ENCODE measurements around the gene MGAT4B.

MGAT4B gene

DNA sequence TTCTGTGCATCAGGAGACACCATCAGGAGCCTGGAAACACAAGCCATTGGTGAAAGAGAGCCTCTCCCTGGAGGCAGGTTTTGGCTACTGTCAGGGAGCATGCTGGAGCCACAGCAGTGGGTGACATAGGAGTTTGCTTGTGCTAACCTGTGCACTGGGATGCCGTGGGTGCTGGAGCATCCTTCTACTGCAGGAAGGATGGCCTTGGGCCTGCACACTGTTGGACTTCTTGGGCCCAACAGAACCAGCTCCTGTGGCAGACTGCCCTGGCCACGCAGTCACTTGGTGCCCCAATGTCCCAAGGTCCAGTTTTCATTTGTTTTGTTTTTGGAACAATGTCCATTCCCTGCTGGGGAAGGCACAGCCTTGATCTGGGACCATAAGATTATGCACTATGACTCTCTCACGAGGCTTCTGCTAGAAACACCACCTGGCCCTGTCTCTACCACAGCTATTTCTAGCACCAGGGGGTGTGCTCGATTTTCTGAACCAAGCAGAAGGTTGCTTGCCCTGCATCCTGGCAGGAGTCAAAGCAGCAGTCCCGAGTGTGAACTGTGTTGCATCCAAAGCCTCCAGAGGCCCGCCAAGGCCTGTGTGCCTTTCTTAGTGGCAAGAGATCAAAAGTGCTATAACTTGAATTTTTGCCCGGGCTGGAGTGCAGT lies 18.3 kb downstream of the MGAT4B start:
- Mint-ChIP-seq H3K4me3 (no peak overlapping the region), H3K9me3 (no peaks in the 10 kb centered on the region), H3K4me1 (peaks cover 6% of the 10 kb centered on the region), H3K36me3 (peaks cover 1% of the 10 kb centered on the region), H3K27me3 (peaks cover 8% of the 10 kb centered on the region), H3K27ac (peak overlapping the region; percentile 49)
- CTCF ChIA-PET, result interaction anchor here (1.4 to 1.9 kb wide), 2 partner anchors 14 to 26 kb away, joined by 3 to 5 read pairs; no protein-coding TSS in a partner anchor
- DNase-seq, result no peak

DNA sequence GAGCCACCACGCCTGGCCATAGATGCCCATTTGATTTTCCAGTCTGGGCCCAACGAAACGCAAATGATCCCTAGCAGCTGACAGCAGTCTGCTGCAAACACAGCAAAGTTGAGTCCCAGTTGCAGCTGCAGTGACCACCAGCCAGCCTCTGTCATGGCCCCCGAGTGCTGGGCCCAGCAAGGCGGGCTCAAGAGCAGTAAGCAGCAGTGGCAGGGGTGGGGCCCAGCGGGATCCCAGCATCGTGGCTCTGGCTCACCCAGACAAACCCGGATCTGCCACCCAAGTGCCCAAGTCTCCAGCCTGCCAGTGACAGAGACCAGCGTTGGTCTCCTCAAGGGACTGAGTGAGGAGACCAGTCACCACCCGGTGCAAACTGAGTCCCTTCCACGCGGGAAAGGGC lies 19.8 kb downstream of the MGAT4B start:
- Mint-ChIP-seq H3K9me3 (no peaks in the 10 kb centered on the region), H3K4me3 (no peak overlapping the region), H3K27ac (no peak overlapping the region), H3K4me1 (no peaks in the 10 kb centered on the region), H3K36me3 (peaks cover 1% of the 10 kb centered on the region), H3K27me3 (no peaks in the 10 kb centered on the region)
- CTCF ChIA-PET, result interaction anchor here (1.9 kb wide), 1 partner anchor 16 kb away, joined by 5 read pairs; no protein-coding TSS in a partner anchor
- DNase-seq, result no peak

DNA sequence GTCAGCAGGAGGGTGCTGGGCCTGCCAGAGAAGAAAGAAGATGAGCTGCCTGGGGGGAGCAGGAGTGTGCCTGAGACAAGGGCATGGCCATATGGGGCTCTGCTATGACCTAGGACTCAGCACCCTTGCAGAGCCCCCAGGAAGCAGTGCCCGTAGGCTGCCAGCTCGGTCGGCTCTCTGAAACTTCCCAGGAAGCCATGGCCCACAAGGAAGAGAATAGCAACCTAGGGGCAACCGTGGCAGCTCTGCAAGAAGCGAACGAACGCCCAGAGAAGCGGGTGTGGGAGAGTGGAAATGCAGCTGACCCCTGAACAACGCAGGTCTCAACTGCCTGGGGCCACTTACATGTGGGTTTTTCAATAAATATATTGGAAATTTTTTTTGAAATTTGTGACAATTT lies 23.5 kb downstream of the MGAT4B start:
- Mint-ChIP-seq H3K4me3 (no peak overlapping the region), H3K4me1 (no peaks in the 10 kb centered on the region), H3K27me3 (no peaks in the 10 kb centered on the region), H3K9me3 (no peaks in the 10 kb centered on the region), H3K27ac (no peak overlapping the region), H3K36me3 (peaks cover 12% of the 10 kb centered on the region)
- CTCF ChIA-PET, result interaction anchor here (1.1 to 2.3 kb wide), 2 partner anchors 14 to 21 kb away, joined by 3 to 9 read pairs; no protein-coding TSS in a partner anchor
- no peak for DNase-seq

DNA sequence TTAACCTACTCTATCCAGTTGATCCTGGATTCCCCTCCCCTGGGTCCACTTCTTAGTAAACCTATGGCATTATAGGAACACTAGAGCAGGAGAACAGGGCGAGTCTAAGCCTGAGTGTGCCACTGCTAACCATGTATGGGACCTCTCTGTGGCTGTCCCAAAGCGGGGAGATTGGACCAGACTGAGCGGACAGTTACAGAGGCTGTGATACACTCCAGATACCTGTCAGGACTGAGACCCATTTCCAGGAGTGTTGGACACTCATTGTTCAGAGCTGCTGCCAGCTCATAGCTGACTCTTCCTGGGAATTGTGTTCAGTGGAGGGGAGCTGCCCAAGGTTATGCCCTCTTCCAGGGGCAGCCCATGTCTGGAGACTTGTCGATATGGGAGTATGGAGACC lies 24.8 kb downstream of the MGAT4B start:
- no peaks in the 10 kb centered on the region for H3K9me3 Mint-ChIP-seq
- H3K4me1 Mint-ChIP-seq, result no peaks in the 10 kb centered on the region
- CTCF ChIA-PET, result interaction anchor here (2.1 to 2.3 kb wide), 2 partner anchors 16 to 19 kb away, joined by 6 to 9 read pairs; no protein-coding TSS in a partner anchor
- H3K4me3 Mint-ChIP-seq, result no peak overlapping the region
- DNase-seq, result no peak
- H3K36me3 Mint-ChIP-seq, result peaks cover 16% of the 10 kb centered on the region
- H3K27ac Mint-ChIP-seq, result no peak overlapping the region
- H3K27me3 Mint-ChIP-seq, result no peaks in the 10 kb centered on the region

DNA sequence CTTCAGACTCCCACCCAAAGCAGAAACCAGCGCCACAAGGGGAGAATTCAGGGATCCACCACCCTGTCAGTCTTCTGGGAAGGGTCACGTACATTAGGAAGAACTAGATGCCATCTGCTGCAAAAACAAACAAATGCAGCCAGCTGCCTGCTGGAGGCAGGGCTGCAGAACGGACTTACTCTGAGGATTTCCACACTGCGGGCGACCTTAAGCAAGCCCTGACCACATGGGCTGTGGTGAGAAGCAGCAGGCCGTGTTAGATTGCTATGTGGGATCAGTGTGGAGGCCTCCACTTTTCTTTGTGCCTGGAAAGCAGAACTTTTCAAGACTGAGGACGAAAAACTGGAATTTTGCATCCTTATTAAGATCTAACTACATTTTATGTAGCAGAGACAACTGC lies 26.3 kb downstream of the MGAT4B start:
- no peaks in the 10 kb centered on the region for H3K27me3 Mint-ChIP-seq
- no peak overlapping the region for H3K27ac Mint-ChIP-seq
- H3K9me3 Mint-ChIP-seq, result no peaks in the 10 kb centered on the region
- H3K4me3 Mint-ChIP-seq, result no peak overlapping the region
- CTCF ChIA-PET, result interaction anchor here (1.8 kb wide), 1 partner anchor 17 kb away, joined by 6 read pairs; no protein-coding TSS in a partner anchor
- H3K4me1 Mint-ChIP-seq, result no peaks in the 10 kb centered on the region
- peaks cover 19% of the 10 kb centered on the region for H3K36me3 Mint-ChIP-seq
- no peak for DNase-seq

DNA sequence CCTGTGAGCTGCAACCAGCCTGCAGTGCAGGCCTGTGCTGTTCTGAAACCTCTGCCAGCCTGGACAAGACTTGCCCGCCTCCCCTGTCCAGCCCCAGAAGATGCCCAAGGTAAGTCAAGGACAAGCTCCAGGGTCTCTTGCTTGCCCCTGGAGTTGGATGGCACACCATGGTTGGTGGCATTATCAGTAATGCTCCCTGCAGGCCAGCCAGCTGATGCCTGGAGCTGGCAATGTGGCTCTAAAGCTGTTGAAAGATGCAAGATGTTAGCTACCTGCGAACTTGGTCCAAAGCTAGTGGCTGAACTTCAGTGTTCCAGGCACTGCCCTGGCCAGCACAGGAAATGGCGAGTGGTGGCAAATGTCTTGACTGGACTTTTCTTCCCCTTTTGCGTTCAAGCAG lies 26.8 kb downstream of the MGAT4B start:
- CTCF ChIA-PET, result interaction anchor here (1.8 kb wide), 1 partner anchor 17 kb away, joined by 6 read pairs; no protein-coding TSS in a partner anchor
- no peaks in the 10 kb centered on the region for H3K4me1 Mint-ChIP-seq
- H3K9me3 Mint-ChIP-seq, result no peaks in the 10 kb centered on the region
- H3K4me3 Mint-ChIP-seq, result no peak overlapping the region
- H3K27me3 Mint-ChIP-seq, result no peaks in the 10 kb centered on the region
- no peak for DNase-seq
- H3K36me3 Mint-ChIP-seq, result peaks cover 19% of the 10 kb centered on the region
- no peak overlapping the region for H3K27ac Mint-ChIP-seq

DNA sequence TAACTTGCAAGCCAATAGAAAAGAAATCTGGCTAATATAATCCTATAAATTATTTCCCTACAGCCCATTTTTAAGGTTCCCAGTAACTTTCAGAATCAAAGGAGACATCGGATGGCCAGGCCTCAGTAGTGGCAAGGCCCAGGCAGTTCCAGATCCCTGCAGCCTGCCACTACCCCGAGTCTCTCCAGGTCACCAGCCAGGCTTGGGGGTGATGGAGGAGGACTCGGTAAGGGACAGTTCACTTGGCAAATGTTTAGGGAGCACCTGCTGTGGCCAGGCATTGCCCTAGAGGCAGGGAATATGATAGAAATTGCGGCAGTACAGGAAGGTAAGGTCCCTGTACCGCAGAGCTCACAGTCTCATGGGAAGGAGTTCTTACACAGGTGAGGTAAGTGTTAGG lies 28.1 kb downstream of the MGAT4B start:
- Mint-ChIP-seq H3K9me3 (no peaks in the 10 kb centered on the region), H3K27ac (no peak overlapping the region), H3K36me3 (peaks cover 27% of the 10 kb centered on the region), H3K4me3 (no peak overlapping the region), H3K27me3 (no peaks in the 10 kb centered on the region), H3K4me1 (no peaks in the 10 kb centered on the region)
- no peak for DNase-seq
- CTCF ChIA-PET, result interaction anchor here (2.5 kb wide), 1 partner anchor 23 kb away, joined by 8 read pairs; no protein-coding TSS in a partner anchor

DNA sequence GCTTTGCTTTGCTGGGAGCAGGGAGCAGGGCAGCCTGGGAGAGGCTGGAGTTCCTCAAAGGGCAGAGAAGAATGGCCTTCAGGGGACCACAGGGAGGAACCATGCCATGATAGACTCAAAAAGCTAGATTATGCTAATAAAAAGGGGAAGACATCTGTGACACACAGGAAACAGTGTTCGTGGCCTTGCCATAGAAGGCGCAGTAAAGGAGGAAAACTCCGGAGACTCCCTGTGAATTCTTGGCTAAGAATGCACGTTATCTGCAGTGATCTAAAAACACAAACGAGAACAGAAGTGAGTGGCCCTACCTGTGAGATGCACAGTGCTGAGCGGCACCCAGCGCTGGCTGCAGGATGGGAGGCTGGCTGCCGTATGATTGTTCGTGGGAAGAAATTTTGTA lies 28.8 kb downstream of the MGAT4B start:
- no peaks in the 10 kb centered on the region for H3K9me3 Mint-ChIP-seq
- peaks cover 33% of the 10 kb centered on the region for H3K36me3 Mint-ChIP-seq
- H3K4me1 Mint-ChIP-seq, result no peaks in the 10 kb centered on the region
- H3K27me3 Mint-ChIP-seq, result no peaks in the 10 kb centered on the region
- no peak overlapping the region for H3K27ac Mint-ChIP-seq
- H3K4me3 Mint-ChIP-seq, result no peak overlapping the region
- DNase-seq, result no peak
- CTCF ChIA-PET, result interaction anchor here (2.5 kb wide), 1 partner anchor 24 kb away, joined by 8 read pairs; no protein-coding TSS in a partner anchor

DNA sequence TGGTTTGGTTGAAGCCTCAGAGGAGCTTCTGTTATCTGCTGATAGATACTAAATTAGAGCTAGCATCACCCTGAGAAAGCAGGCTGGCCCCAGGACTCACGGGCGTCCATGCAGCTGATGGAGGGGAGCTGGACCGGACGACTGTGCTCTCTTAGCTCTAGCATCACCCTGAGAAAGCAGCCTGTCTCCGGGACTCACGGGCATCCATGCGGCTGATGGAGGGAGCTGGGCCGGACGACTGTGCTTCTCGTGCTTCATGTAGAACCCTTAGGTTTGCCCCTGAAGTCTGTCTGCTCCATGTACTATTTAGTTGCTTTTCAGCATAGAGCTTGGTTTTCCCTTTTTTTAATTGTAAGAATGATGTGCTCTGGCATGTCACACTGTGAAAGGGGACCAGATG lies 29.2 kb downstream of the MGAT4B start:
- CTCF ChIA-PET, result interaction anchor here (2.5 to 3.6 kb wide), 2 partner anchors 14 to 24 kb away, joined by 8 to 17 read pairs; no protein-coding TSS in a partner anchor
- DNase-seq, result no peak
- Mint-ChIP-seq H3K27me3 (no peaks in the 10 kb centered on the region), H3K4me1 (no peaks in the 10 kb centered on the region), H3K36me3 (peaks cover 34% of the 10 kb centered on the region), H3K27ac (no peak overlapping the region), H3K4me3 (no peak overlapping the region), H3K9me3 (no peaks in the 10 kb centered on the region)

DNA sequence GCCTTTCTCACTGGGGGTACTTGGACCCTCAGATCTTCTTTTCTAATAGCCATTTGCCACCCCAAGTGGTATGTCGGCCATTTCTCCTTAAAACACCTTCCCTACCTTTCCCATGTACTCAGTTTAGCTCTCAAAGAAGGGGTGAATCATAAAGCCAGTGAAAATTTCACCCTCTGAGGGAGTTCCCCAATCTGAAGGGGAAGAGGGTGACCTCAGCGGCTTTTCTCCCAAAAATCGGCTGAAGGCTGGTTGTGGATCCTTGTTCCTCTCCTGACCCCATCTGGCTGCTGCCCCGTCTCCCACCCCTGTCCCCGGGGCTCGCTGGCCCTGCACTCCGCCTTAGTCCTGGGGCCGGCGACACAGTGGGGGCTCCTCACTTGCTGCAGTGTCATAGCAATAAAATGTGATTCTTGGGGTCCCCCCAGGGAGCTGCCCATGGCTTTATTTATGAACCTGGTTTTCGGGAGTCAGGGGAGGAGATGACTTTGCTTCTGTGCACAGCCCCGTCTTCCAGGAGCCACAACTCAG lies 30.2 kb downstream of the MGAT4B start:
- Mint-ChIP-seq H3K9me3 (no peaks in the 10 kb centered on the region), H3K4me3 (no peak overlapping the region), H3K4me1 (no peaks in the 10 kb centered on the region), H3K36me3 (peaks cover 37% of the 10 kb centered on the region), H3K27ac (no peak overlapping the region), H3K27me3 (no peaks in the 10 kb centered on the region)
- DNase-seq, result no peak
- CTCF ChIA-PET, result interaction anchor here (2.5 to 3.6 kb wide), 2 partner anchors 14 to 25 kb away, joined by 8 to 17 read pairs; no protein-coding TSS in a partner anchor

DNA sequence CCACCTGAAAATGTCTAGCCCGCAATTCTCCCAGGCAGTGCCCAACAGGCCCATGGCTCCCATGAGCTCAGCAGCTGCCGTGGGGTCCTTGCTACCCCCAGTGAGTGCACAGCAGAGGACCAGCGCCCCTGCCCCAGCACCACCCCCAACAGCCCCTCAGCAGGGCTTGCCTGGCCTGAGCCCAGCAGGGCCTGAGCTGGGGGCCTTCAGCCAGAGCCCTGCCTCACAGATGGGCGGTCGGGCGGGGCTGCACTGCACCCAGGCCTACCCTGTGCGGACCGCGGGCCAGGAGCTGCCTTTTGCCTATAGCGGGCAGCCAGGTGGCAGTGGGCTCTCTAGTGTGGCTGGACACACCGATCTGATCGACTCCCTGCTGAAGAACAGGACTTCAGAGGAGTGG lies 32.2 kb downstream of the MGAT4B start:
- Mint-ChIP-seq H3K4me3 (no peak overlapping the region), H3K4me1 (no peaks in the 10 kb centered on the region), H3K27ac (no peak overlapping the region), H3K9me3 (no peaks in the 10 kb centered on the region), H3K27me3 (no peaks in the 10 kb centered on the region), H3K36me3 (peaks cover 50% of the 10 kb centered on the region)
- CTCF ChIA-PET, result interaction anchor here (3.6 kb wide), 1 partner anchor 11 kb away, joined by 17 read pairs; no protein-coding TSS in a partner anchor
- DNase-seq, result no peak

DNA sequence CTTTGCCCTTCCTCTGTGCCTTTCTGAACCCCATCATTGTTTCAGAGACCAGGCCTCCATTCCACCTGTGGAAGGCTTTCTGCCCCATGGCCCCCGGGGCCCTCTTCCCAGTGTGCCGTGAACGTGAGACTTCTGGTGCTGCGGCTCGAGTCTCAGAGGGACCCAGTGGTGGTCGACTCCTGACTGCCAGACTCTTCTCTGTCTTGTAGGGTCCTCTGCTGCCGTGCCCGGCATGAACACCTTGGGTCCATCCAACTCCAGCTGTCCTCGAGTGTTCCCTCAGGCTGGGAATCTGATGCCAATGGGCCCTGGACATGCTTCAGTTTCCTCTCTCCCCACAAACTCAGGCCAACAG lies 33.0 kb downstream of the MGAT4B start:
- peaks cover 51% of the 10 kb centered on the region for H3K36me3 Mint-ChIP-seq

DNA sequence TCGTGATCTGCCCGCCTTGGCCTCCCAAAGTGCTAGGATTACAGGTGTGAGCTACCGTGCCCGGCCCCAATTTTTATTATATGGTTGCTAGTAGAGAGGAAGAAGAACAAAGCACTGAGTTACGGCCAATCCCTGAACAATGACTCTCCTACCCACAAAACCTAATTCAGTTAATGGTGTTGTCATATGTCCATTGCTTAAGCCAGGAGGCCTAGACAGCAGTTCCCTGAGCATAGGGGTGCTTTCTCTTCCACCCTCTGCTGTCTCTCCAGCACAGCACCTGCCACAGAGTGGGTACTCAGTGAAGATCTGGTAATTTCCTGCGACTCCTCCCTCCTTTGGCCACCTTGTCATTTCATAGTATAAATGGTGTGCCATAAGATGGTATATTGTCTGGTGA lies 34.3 kb downstream of the MGAT4B start:
- CTCF ChIA-PET, result interaction anchor here (1.7 to 2.2 kb wide), 2 partner anchors 8 to 10 kb away, joined by 4 to 12 read pairs; no protein-coding TSS in a partner anchor
- Mint-ChIP-seq H3K9me3 (no peaks in the 10 kb centered on the region), H3K27ac (peak overlapping the region; percentile 42), H3K27me3 (no peaks in the 10 kb centered on the region), H3K4me3 (no peak overlapping the region), H3K36me3 (peaks cover 52% of the 10 kb centered on the region), H3K4me1 (no peaks in the 10 kb centered on the region)
- no peak for DNase-seq

More for the DNA sequence above, 33.0 kb downstream of the MGAT4B start:
- H3K27me3 Mint-ChIP-seq, result no peaks in the 10 kb centered on the region
- CTCF ChIA-PET, result interaction anchor here (1.7 to 3.6 kb wide), 2 partner anchors 10 to 11 kb away, joined by 4 to 17 read pairs; no protein-coding TSS in a partner anchor
- DNase-seq, result no peak
- H3K27ac Mint-ChIP-seq, result no peak overlapping the region
- H3K4me1 Mint-ChIP-seq, result no peaks in the 10 kb centered on the region
- H3K9me3 Mint-ChIP-seq, result no peaks in the 10 kb centered on the region
- H3K4me3 Mint-ChIP-seq, result no peak overlapping the region

DNA sequence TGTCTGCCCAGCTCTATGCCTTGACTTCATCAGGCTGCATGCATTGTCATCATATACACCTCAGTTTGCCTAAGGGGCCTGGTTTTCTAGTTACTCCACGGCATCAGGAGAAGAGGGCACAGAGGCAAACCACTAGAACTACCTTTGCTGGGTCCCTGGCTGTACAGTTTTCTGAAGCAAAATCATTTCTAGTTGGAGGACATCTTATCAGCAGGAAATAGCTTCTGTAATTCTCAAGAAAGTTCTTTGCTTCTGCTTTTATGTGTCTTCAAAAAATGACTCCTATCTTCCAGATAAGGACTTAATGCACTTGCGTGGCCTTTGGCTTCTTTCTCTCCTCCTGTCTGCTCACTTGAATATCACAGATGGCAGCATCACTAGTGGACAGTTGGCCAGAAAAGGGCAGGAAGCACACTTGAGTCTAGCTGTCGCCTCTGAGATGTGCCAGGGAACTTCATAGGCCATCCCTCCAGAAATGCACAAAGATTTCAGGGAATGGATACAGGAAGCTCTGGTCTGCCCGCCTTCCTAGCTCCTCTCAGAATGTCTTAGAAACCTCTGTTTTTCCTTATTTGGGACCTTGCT lies 35.3 kb downstream of the MGAT4B start:
- DNase-seq, result no peak
- no peak overlapping the region for H3K27ac Mint-ChIP-seq
- CTCF ChIA-PET, result interaction anchor here (2.2 kb wide), 1 partner anchor 9 kb away, joined by 12 read pairs; no protein-coding TSS in a partner anchor
- no peaks in the 10 kb centered on the region for H3K9me3 Mint-ChIP-seq
- peaks cover 51% of the 10 kb centered on the region for H3K36me3 Mint-ChIP-seq
- no peaks in the 10 kb centered on the region for H3K27me3 Mint-ChIP-seq
- no peak overlapping the region for H3K4me3 Mint-ChIP-seq
- no peaks in the 10 kb centered on the region for H3K4me1 Mint-ChIP-seq

Measured in activated naive CD4-positive, alpha-beta T cell treated with anti-CD3 and anti-CD28 coated beads, Interleukin-2, amount 10 ng/mL, durations not matched to agents 7 days and 5 days (primary cell).